D721Med (cell line): ENCODE results near the gene ORM1.
"Not testable (repeated sequence)": the region's sequence is repeated elsewhere in the genome, so short reads cannot be mapped to it uniquely, and the experiment has no call there.

Experiments used
- DNase-seq: peaks from one replicate; pipeline ENCODE4 v3.0.0; 2011; ENCODE audit warnings: low spot score; ENCODE audit not compliant: insufficient read length
- FAIRE-seq: peaks from 2 replicates; lab custom pipeline; 2011; peaks lifted over from hg19 to GRCh38; lab: Jason Lieb, UNC
- CTCF ChIP-seq: IDR thresholded peaks from 2 replicates; pipeline ENCODE4 v1.5.1; 2012; ENCODE audit warnings: mild to moderate bottlenecking, control low read depth; ENCODE audit not compliant: insufficient read depth; ENCODE audit errors: missing control alignments

The ORM1 gene

GRCh38 chr9:114315723-114316363, 7.1 kb upstream of the ORM1 start:
- no peak for TF ChIP-seq CTCF
- no peak for DNase-seq
- no peak for FAIRE-seq

GRCh38 chr9:114316605-114317230, 6.2 kb upstream of the ORM1 start:
- FAIRE-seq (no peak), DNase-seq (no peak)
- no peak for TF ChIP-seq CTCF

- no peak for TF ChIP-seq CTCF
- FAIRE-seq, result no peak
- DNase-seq, result no peak
Measured at GRCh38 chr9:114317665-114318357, 5.1 kb upstream of the ORM1 start.

GRCh38 chr9:114318416-114318815, 4.5 kb upstream of the ORM1 start:
- FAIRE-seq (no peak), DNase-seq (no peak)
- TF ChIP-seq CTCF, result no peak

- no peak for FAIRE-seq
- TF ChIP-seq CTCF, result no peak
- DNase-seq, result no peak
Measured at GRCh38 chr9:114319147-114319546, 3.8 kb upstream of the ORM1 start.

- not testable (repeated sequence) for FAIRE-seq
Measured at GRCh38 chr9:114320710-114321109, 2.2 kb upstream of the ORM1 start.

GRCh38 chr9:114321759-114322158, 1.1 kb upstream of the ORM1 start:
- no peak for FAIRE-seq
- no peak for DNase-seq
- TF ChIP-seq CTCF, result no peak

More at GRCh38 chr9:114320710-114321109, 2.2 kb upstream of the ORM1 start:
- not testable (repeated sequence) for DNase-seq

- not testable (repeated sequence) for FAIRE-seq, DNase-seq
Measured at GRCh38 chr9:114322160-114322818, 609 bp upstream of the ORM1 start.

- not testable (repeated sequence) for DNase-seq, FAIRE-seq
Measured at GRCh38 chr9:114323849-114324248, 951 bp downstream of the ORM1 start.
